Endodermal cell (in vitro differentiated cells): ENCODE measurements around the gene AGPAT1. TPM values are rescaled to one million over a fixed set of nuclear protein-coding genes. Genes with fewer than 3 reads are reported as not detected.

Experiments
- DNase-seq: peaks from one replicate; pipeline ENCODE4 v3.0.0-alpha.2; 2017
- H3K27ac ChIP-seq: 2 replicates; pipeline ENCODE4 v1.5.1; 2013; ENCODE audit warnings: mild to moderate bottlenecking, low read depth, low read length, moderate library complexity
- H3K27me3 ChIP-seq: 2 replicates; pipeline ENCODE4 v1.6.1; 2013; ENCODE audit warnings: mild to moderate bottlenecking, low read length, moderate library complexity; ENCODE audit not compliant: insufficient read depth, control insufficient read depth, poor library complexity, severe bottlenecking
- H3K36me3 ChIP-seq: 2 replicates; pipeline ENCODE4 v1.7.0; 2013; ENCODE audit warnings: mild to moderate bottlenecking, low read length, moderate library complexity; ENCODE audit not compliant: control insufficient read depth, insufficient read depth
- H3K4me1 ChIP-seq: one replicate; pipeline ENCODE4 v1.7.0; 2013; ENCODE audit warnings: low read length; ENCODE audit not compliant: control insufficient read depth, insufficient read depth
- H3K4me3 ChIP-seq: 2 replicates; pipeline ENCODE4 v1.5.1; 2013; ENCODE audit warnings: mild to moderate bottlenecking, low read length, moderate library complexity
- H3K9ac ChIP-seq: 2 replicates; pipeline ENCODE4 v1.6.1; 2013; ENCODE audit warnings: mild to moderate bottlenecking, low read length, moderate library complexity; ENCODE audit not compliant: poor library complexity, severe bottlenecking; ENCODE audit errors: extremely low read depth
- H3K9me3 ChIP-seq: 2 replicates; pipeline ENCODE4 v1.6.1; 2013; ENCODE audit warnings: mild to moderate bottlenecking, low read length, moderate library complexity; ENCODE audit not compliant: control insufficient read depth
- H3K27ac Mint-ChIP-seq: 2 replicates; pipeline ENCODE4 v1.8.0; 2020; ENCODE audit warnings: mixed read lengths
- H3K27me3 Mint-ChIP-seq: 2 replicates; pipeline ENCODE4 v1.8.0; 2021; ENCODE audit warnings: mild to moderate bottlenecking, mixed read lengths; ENCODE audit not compliant: insufficient read depth
- H3K36me3 Mint-ChIP-seq: 2 replicates; pipeline ENCODE4 v1.8.0; 2020; ENCODE audit warnings: low read depth, mixed read lengths
- H3K4me1 Mint-ChIP-seq: 2 replicates; pipeline ENCODE4 v1.8.0; 2020; ENCODE audit warnings: mixed read lengths
- H3K4me3 Mint-ChIP-seq: 2 replicates; pipeline ENCODE4 v1.8.0; 2020; ENCODE audit warnings: mild to moderate bottlenecking, moderate library complexity, mixed read lengths
- H3K9me3 Mint-ChIP-seq: 2 replicates; pipeline ENCODE4 v1.8.0; 2020; ENCODE audit warnings: mild to moderate bottlenecking, mixed read lengths
- CTCF ChIP-seq: fragments of 200-600 bp; sonication (generic); conservative IDR thresholded peaks from 2 replicates; pipeline ENCODE4 v1.5.0; 2021; ENCODE audit warnings: antibody characterized with exemption, mild to moderate bottlenecking
- WGBS, 2 experiments: methylation state at CpG; one replicate each; pipeline versions ENCODE4 v1.1.5 to v1.1.7; 2013; ENCODE audit warnings: missing lambda C conversion rate in 2 of 2, mixed read lengths in 1 of 2; ENCODE audit not compliant: insufficient coverage in 1 of 2, insufficient read length in 1 of 2; 5-methylcytosine and 5-hydroxymethylcytosine counted together
- total RNA-seq, 2 donors: library from RNA; stranded (reverse); fragmentation: NEBNext Ultra II Directional in 1 of 2; extraction: Animal tissue kit (Norgen Biotek cat#: 25700) in 1 of 2; gene quantifications; 2 replicates in 1 of 2; 3 replicates in 1 of 2; pipeline ENCODE4 v1.2.1, GENCODE V29; 2021

Gene AGPAT1
- total RNA-seq, 2 donors from 2014 or later, result 124 to 147 TPM

GRCh38 chr6:32196682-32197616 lies 21.1 kb upstream of the AGPAT1 start:
- TF ChIP-seq CTCF, result no peak
- Histone ChIP-seq H3K9ac (peak overlapping the region; percentile 98), H3K9me3 (no peaks in the 10 kb centered on the region), H3K27me3 (no peaks in the 10 kb centered on the region), H3K36me3 (no peaks in the 10 kb centered on the region), H3K27ac (peak overlapping the region; percentile 100), H3K4me3 (peak overlapping the region; percentile 93), H3K4me1 (peaks cover 4% of the 10 kb centered on the region)
- no peak for DNase-seq
- H3K36me3 Mint-ChIP-seq, result no peaks in the 10 kb centered on the region
- H3K9me3 Mint-ChIP-seq, result no peaks in the 10 kb centered on the region
- H3K27me3 Mint-ChIP-seq, result peaks cover 10% of the 10 kb centered on the region
- peak overlapping the region; percentile 100 for H3K27ac Mint-ChIP-seq
- H3K4me1 Mint-ChIP-seq, result peaks cover 16% of the 10 kb centered on the region
- peak overlapping the region; percentile 87 for H3K4me3 Mint-ChIP-seq
- 82 to 84% methylated on average over 9 to 27 of the region's 28 CpGs for WGBS, 2 experiments

GRCh38 chr6:32195902-32196681 lies 20.2 kb upstream of the AGPAT1 start:
- no peaks in the 10 kb centered on the region for H3K36me3 ChIP-seq
- H3K4me3 ChIP-seq, result peak overlapping the region; percentile 93
- no peaks in the 10 kb centered on the region for H3K9me3 Mint-ChIP-seq
- H3K27me3 Mint-ChIP-seq, result peaks cover 8% of the 10 kb centered on the region
- WGBS, 2 experiments, result 0 to 1% methylated on average over 22 to 57 of the region's 58 CpGs
- no peaks in the 10 kb centered on the region for H3K36me3 Mint-ChIP-seq
- peak; percentile 95 for DNase-seq
- peak overlapping the region; percentile 100 for H3K27ac ChIP-seq
- peak overlapping the region; percentile 98 for H3K9ac ChIP-seq
- peaks cover 4% of the 10 kb centered on the region for H3K4me1 ChIP-seq
- no peaks in the 10 kb centered on the region for H3K27me3 ChIP-seq
- peaks cover 20% of the 10 kb centered on the region for H3K4me1 Mint-ChIP-seq
- TF ChIP-seq CTCF, result no peak
- peak overlapping the region; percentile 100 for H3K27ac Mint-ChIP-seq
- H3K9me3 ChIP-seq, result no peaks in the 10 kb centered on the region
- peak overlapping the region; percentile 87 for H3K4me3 Mint-ChIP-seq

GRCh38 chr6:32195652-32195901 lies 19.7 kb upstream of the AGPAT1 start:
- peak overlapping the region; percentile 57 for H3K9ac ChIP-seq
- WGBS, 2 experiments, result 0% methylated on average over 10 to 25 of the region's 25 CpGs
- peak overlapping the region; percentile 98 for H3K27ac Mint-ChIP-seq
- peaks cover 6% of the 10 kb centered on the region for H3K27me3 Mint-ChIP-seq
- no peaks in the 10 kb centered on the region for H3K9me3 ChIP-seq
- H3K4me3 ChIP-seq, result peak overlapping the region; percentile 93
- peaks cover 8% of the 10 kb centered on the region for H3K4me1 ChIP-seq
- no peaks in the 10 kb centered on the region for H3K9me3 Mint-ChIP-seq
- no peaks in the 10 kb centered on the region for H3K36me3 ChIP-seq
- peak; percentile 100 for DNase-seq
- peak overlapping the region; percentile 87 for H3K4me3 Mint-ChIP-seq
- H3K36me3 Mint-ChIP-seq, result no peaks in the 10 kb centered on the region
- no peaks in the 10 kb centered on the region for H3K27me3 ChIP-seq
- TF ChIP-seq CTCF, result peak; percentile 45
- peak overlapping the region; percentile 100 for H3K27ac ChIP-seq
- H3K4me1 Mint-ChIP-seq, result peaks cover 22% of the 10 kb centered on the region
